Esophagus (tissue), 2 donors: Measurements from ENCODE around the gene TMEM45A. TPM values are rescaled to one million over a fixed set of nuclear protein-coding genes. Genes with fewer than 3 reads are reported as not detected.

Experiments used
- H3K27ac ChIP-seq, 2 donors: one replicate each; pipeline ENCODE4 v1.5.1; 2013; ENCODE audit warnings: low read depth in 2 of 2, mild to moderate bottlenecking in 2 of 2, inconsistent platforms in 1 of 2, low read length in 1 of 2, moderate library complexity in 1 of 2
- H3K27me3 ChIP-seq, 2 donors: one replicate each; pipeline ENCODE4 v1.6.1; 2013; ENCODE audit warnings: low read length in 2 of 2, control low read depth in 1 of 2, mild to moderate bottlenecking in 1 of 2; ENCODE audit not compliant: insufficient read depth in 2 of 2, control insufficient read depth in 1 of 2
- H3K36me3 ChIP-seq, 2 donors: one replicate each; pipeline ENCODE4 v1.6.1; 2013; ENCODE audit warnings: low read length in 1 of 2; ENCODE audit not compliant: control insufficient read depth in 2 of 2, insufficient read depth in 2 of 2
- H3K4me1 ChIP-seq, 2 donors: one replicate each; pipeline ENCODE4 v1.6.1; 2013; ENCODE audit warnings: low read length in 1 of 2; ENCODE audit not compliant: control insufficient read depth in 2 of 2, insufficient read depth in 2 of 2
- H3K4me3 ChIP-seq, 2 donors: one replicate each; pipeline ENCODE4 v1.5.1; 2013; ENCODE audit warnings: low read length in 2 of 2, mild to moderate bottlenecking in 2 of 2, low read depth in 1 of 2, moderate library complexity in 1 of 2
- H3K9me3 ChIP-seq, 2 donors: one replicate each; pipeline ENCODE4 v1.6.1; 2013; ENCODE audit warnings: mild to moderate bottlenecking in 2 of 2, low read depth in 1 of 2, low read length in 1 of 2, moderate library complexity in 1 of 2; ENCODE audit not compliant: control insufficient read depth in 2 of 2, insufficient read depth in 1 of 2
- WGBS, 2 donors: extraction: QIAGEN DNeasy Blood & Tissue Kit; methylation state at CpG; one replicate each; pipeline ENCODE4 v1.1.7; 2013; 5-methylcytosine and 5-hydroxymethylcytosine counted together
- polyA plus RNA-seq, 2 donors: library from polyadenylated mRNA; stranded (reverse); fragments of 200-250 nt; gene quantifications; one replicate each; pipeline ENCODE4 v1.2.3, GENCODE V29; 2013
- donor health status: healthy with polysubstance abuse.
- donor health status: Bipolar disorder and iron deficiency.

Gene TMEM45A
- polyA plus RNA-seq, 2 donors, result 1.0 to 9.0 TPM

GRCh38 chr3:100613721-100614390, 121.4 kb downstream of the TMEM45A start:
- Histone ChIP-seq H3K4me1 (no peaks in the 10 kb centered on the region), H3K4me3 (no peak overlapping the region), H3K27me3 (no peaks in the 10 kb centered on the region), H3K9me3 (no peaks in the 10 kb centered on the region), H3K36me3 (no peaks in the 10 kb centered on the region), H3K27ac (no peak overlapping the region)
- WGBS, 2 donors, result 65 to 77% methylated on average over 4 of the region's 4 CpGs

GRCh38 chr3:100614941-100615340, 122.5 kb downstream of the TMEM45A start:
- no peak overlapping the region for H3K4me3 ChIP-seq

GRCh38 chr3:100615684-100616083, 123.3 kb downstream of the TMEM45A start:
- no peaks in the 10 kb centered on the region for H3K27me3 ChIP-seq
- no peak overlapping the region for H3K4me3 ChIP-seq
- no peaks in the 10 kb centered on the region for H3K9me3 ChIP-seq
- H3K27ac ChIP-seq, result no peak overlapping the region
- H3K4me1 ChIP-seq, result no peaks in the 10 kb centered on the region
- H3K36me3 ChIP-seq, result no peaks in the 10 kb centered on the region

More at GRCh38 chr3:100614941-100615340, 122.5 kb downstream of the TMEM45A start:
- Histone ChIP-seq H3K27ac (no peak overlapping the region), H3K4me1 (no peaks in the 10 kb centered on the region), H3K9me3 (no peaks in the 10 kb centered on the region), H3K27me3 (no peaks in the 10 kb centered on the region), H3K36me3 (no peaks in the 10 kb centered on the region)

- H3K36me3 ChIP-seq, result no peaks in the 10 kb centered on the region
- H3K9me3 ChIP-seq, result no peaks in the 10 kb centered on the region
- no peak overlapping the region for H3K27ac ChIP-seq
- H3K4me3 ChIP-seq, result no peak overlapping the region
- no peaks in the 10 kb centered on the region for H3K27me3 ChIP-seq
- H3K4me1 ChIP-seq, result no peaks in the 10 kb centered on the region
These were observed 128.8 kb downstream of the TMEM45A start for GRCh38 chr3:100621251-100621650.

Other genes starting within 250 kb of the TMEM45A start
- gene TBC1D23, start 231.6 kb upstream of the TMEM45A start, polyA plus RNA-seq, result 10 to 100 TPM; 12.6 to 17.4 TPM
- gene NIT2, start 157.9 kb upstream of the TMEM45A start, polyA plus RNA-seq, result 10 to 100 TPM; 25.3 to 35.8 TPM
- gene TOMM70, start 91.5 kb upstream of the TMEM45A start, polyA plus RNA-seq, result 10 to 100 TPM; 11.5 to 21.7 TPM
- gene LNP1, start 91.1 kb upstream of the TMEM45A start, polyA plus RNA-seq, result under 1 TPM; 0.35 to 0.41 TPM
- not detected for gene ADGRG7, start 117.0 kb downstream of the TMEM45A start, polyA plus RNA-seq
- 10 to 100 TPM; 67.0 to 74.3 TPM for gene TFG, start 216.9 kb downstream of the TMEM45A start, polyA plus RNA-seq